Keratinocyte (primary cell): ENCODE measurements around the gene CDH13.

ENCODE experiments used
- CTCF ChIP-seq, 3 experiments: IDR thresholded peaks in 1 of 3; conservative IDR thresholded peaks in 1 of 3; optimal IDR thresholded peaks in 1 of 3; 2 replicates in 2 of 3; 3 replicates in 1 of 3; pipeline versions ENCODE3 to v1.5.1; 2011; ENCODE audit warnings: low read length in 3 of 3, mild to moderate bottlenecking in 3 of 3, moderate library complexity in 2 of 3, control low read depth in 1 of 3, inconsistent platforms in 1 of 3; ENCODE audit not compliant: insufficient read depth in 2 of 3; ENCODE audit errors: extremely low read depth in 1 of 3
- EZH2 ChIP-seq: IDR thresholded peaks from one replicate; pipeline ENCODE4 v1.6.1; 2012; ENCODE audit warnings: inconsistent platforms, mild to moderate bottlenecking, low read length, moderate library complexity

GRCh38 chr16:82829301-82829700 lies 202.5 kb downstream of the CDH13 start:
- TF ChIP-seq CTCF (optimal IDR thresholded peaks at IDR 0.05 in 1 of 3, IDR thresholded peaks at IDR 0.05 in 1 of 3, conservative IDR thresholded peaks at IDR 0.05 in 1 of 3; ENCODE audit: extremely low read depth in 1 of 3, insufficient read depth in 2 of 3, low read length in 3 of 3) (no peak), EZH2 (no peak)
